DOHH2 (cell line): ENCODE measurements around the gene LRRFIP2.

Source experiments
- H3F3A ChIP-seq: fragments of 200-600 bp; sonication (generic), shearing (Covaris generic); 2 replicates; pipeline ENCODE4 v1.6.0; 2016; ENCODE audit warnings: antibody characterized with exemption, mild to moderate bottlenecking; ENCODE audit not compliant: control insufficient read depth, insufficient read depth
- H3K27ac ChIP-seq: fragments of 200-600 bp; sonication (generic); 2 replicates; pipeline ENCODE4 v1.5.1; 2014; ENCODE audit warnings: low read depth, mild to moderate bottlenecking, low read length, moderate library complexity
- H3K27me3 ChIP-seq: fragments of 200-600 bp; sonication (generic); 2 replicates; pipeline ENCODE4 v1.6.1; 2014; ENCODE audit warnings: mild to moderate bottlenecking, low read length, mixed read lengths; ENCODE audit not compliant: control insufficient read depth
- H3K36me3 ChIP-seq: fragments of 200-600 bp; sonication (generic); 2 replicates; pipeline ENCODE4 v1.6.1; 2014; ENCODE audit warnings: mild to moderate bottlenecking, low read length, moderate library complexity, mixed read lengths; ENCODE audit not compliant: control insufficient read depth
- H3K4me1 ChIP-seq: fragments of 200-600 bp; sonication (generic); 2 replicates; pipeline ENCODE4 v1.6.1; 2014; ENCODE audit warnings: mild to moderate bottlenecking, low read length, mixed read lengths; ENCODE audit not compliant: control insufficient read depth
- H3K4me2 ChIP-seq: fragments of 200-600 bp; sonication (generic); 2 replicates; pipeline ENCODE4 v1.6.0; 2014; ENCODE audit warnings: mild to moderate bottlenecking, low read length, moderate library complexity
- H3K4me3 ChIP-seq: fragments of 200-600 bp; sonication (generic); 2 replicates; pipeline ENCODE4 v1.5.1; 2014; ENCODE audit warnings: mild to moderate bottlenecking, low read length, mixed read lengths
- H3K79me2 ChIP-seq: fragments of 200-600 bp; sonication (generic); 2 replicates; pipeline ENCODE4 v1.6.1; 2014; ENCODE audit warnings: mild to moderate bottlenecking, low read length, mixed read lengths; ENCODE audit not compliant: control insufficient read depth
- H3K9me2 ChIP-seq: fragments of 200-600 bp; sonication (generic); replicated peaks from 2 replicates; pipeline ENCODE4 v1.6.1; 2014; ENCODE audit warnings: mild to moderate bottlenecking, low read length, mixed read lengths; ENCODE audit not compliant: control insufficient read depth
- H3K9me3 ChIP-seq: fragments of 200-600 bp; sonication (generic); 2 replicates; pipeline ENCODE4 v1.6.1; 2014; ENCODE audit warnings: antibody characterized with exemption, low read length, mixed read lengths; ENCODE audit not compliant: control insufficient read depth, insufficient read depth
- H4K20me1 ChIP-seq: fragments of 200-600 bp; sonication (generic); 2 replicates; pipeline ENCODE4 v1.6.0; 2014; ENCODE audit warnings: low read depth, mild to moderate bottlenecking, antibody characterized with exemption, low read length, moderate library complexity; ENCODE audit not compliant: control insufficient read depth, insufficient read depth
- EZH2phosphoT487 ChIP-seq: fragments of 200-600 bp; sonication (generic); IDR thresholded peaks from 2 replicates; pipeline ENCODE4 v1.6.1; 2017; ENCODE audit warnings: borderline replicate concordance, mild to moderate bottlenecking, antibody characterized with exemption, low read length, moderate library complexity, mixed read lengths
- TF ChIP-seq, protein P1 (sequence below): fragments of 200-600 bp; sonication (generic); IDR thresholded peaks from one replicate; pipeline ENCODE4 v1.5.1; 2014; ENCODE audit warnings: antibody characterized with exemption, mild to moderate bottlenecking, low read depth, low read length; ENCODE audit not compliant: poor library complexity, severe bottlenecking

LRRFIP2 gene

GRCh38 chr3:37170513-37170912 is 3.9 kb downstream of the LRRFIP2 start:
- Histone ChIP-seq H3K79me2 (peaks cover 29% of the 10 kb centered on the region), H3K4me2 (no peak overlapping the region), H3F3A (no peaks in the 10 kb centered on the region), H3K27me3 (no peaks in the 10 kb centered on the region), H4K20me1 (peaks cover 13% of the 10 kb centered on the region; the same call in 1 of the 2 replicates), H3K36me3 (peaks cover 22% of the 10 kb centered on the region), H3K4me3 (no peak overlapping the region), H3K9me2 (no peaks in the 10 kb centered on the region), H3K4me1 (peaks cover 17% of the 10 kb centered on the region), H3K27ac (no peak overlapping the region), H3K9me3 (no peaks in the 10 kb centered on the region)
- no peak for TF ChIP-seq EZH2phosphoT487
- TF ChIP-seq, protein P1, sequence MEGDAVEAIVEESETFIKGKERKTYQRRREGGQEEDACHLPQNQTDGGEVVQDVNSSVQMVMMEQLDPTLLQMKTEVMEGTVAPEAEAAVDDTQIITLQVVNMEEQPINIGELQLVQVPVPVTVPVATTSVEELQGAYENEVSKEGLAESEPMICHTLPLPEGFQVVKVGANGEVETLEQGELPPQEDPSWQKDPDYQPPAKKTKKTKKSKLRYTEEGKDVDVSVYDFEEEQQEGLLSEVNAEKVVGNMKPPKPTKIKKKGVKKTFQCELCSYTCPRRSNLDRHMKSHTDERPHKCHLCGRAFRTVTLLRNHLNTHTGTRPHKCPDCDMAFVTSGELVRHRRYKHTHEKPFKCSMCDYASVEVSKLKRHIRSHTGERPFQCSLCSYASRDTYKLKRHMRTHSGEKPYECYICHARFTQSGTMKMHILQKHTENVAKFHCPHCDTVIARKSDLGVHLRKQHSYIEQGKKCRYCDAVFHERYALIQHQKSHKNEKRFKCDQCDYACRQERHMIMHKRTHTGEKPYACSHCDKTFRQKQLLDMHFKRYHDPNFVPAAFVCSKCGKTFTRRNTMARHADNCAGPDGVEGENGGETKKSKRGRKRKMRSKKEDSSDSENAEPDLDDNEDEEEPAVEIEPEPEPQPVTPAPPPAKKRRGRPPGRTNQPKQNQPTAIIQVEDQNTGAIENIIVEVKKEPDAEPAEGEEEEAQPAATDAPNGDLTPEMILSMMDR = no peak

DNA sequence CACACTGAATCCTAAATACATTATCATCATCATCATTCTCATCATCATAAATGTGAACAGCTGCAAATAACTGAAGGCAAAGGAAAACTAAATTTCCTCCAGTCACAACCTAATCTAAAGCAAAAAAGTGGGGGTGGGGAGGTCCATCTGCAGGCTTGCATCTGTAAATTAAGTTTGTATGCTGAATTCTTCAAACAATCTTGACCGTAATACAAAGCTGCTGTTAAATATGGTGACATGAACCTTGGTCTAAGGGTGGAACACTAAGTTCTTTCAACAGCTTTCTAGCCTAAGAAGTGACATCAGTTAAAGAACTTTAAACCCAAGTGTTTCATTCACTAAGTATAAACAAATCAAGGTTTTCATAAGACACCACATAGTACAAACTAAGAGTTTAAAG is 4.3 kb downstream of the LRRFIP2 start:
- Histone ChIP-seq H4K20me1 (peaks cover 13% of the 10 kb centered on the region; the same call in 1 of the 2 replicates), H3K27me3 (no peaks in the 10 kb centered on the region), H3K4me2 (no peak overlapping the region), H3K27ac (no peak overlapping the region), H3F3A (no peaks in the 10 kb centered on the region), H3K4me1 (peaks cover 14% of the 10 kb centered on the region), H3K36me3 (peaks cover 22% of the 10 kb centered on the region), H3K9me2 (no peaks in the 10 kb centered on the region), H3K79me2 (peaks cover 25% of the 10 kb centered on the region), H3K4me3 (no peak overlapping the region), H3K9me3 (no peaks in the 10 kb centered on the region)
- TF ChIP-seq EZH2phosphoT487 = no peak
- TF ChIP-seq, protein P1 = no peak

DNA sequence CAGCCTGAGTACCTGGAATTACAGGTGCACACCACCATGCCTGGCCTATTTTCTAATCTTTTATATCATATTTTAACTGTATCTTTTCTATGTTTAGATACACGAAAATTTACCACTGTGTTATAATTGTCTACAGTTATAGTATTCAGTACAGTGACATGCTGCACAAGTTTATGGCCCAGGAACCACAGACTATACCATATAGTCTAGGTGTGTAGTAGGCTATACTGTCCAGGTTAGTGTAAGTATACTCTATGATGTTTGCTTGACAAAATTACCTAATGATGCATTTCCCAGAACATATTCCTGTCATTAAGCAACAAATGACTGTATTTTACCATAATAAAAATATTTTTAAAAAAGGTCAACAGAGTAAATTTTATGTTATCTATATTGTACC is 5.5 kb downstream of the LRRFIP2 start:
- no peaks in the 10 kb centered on the region for H3K27me3 ChIP-seq
- TF ChIP-seq, protein P1 = no peak
- no peak for TF ChIP-seq EZH2phosphoT487
- peaks cover 2% of the 10 kb centered on the region for H3K4me1 ChIP-seq
- H3K9me3 ChIP-seq = no peaks in the 10 kb centered on the region
- H3K4me2 ChIP-seq = no peak overlapping the region
- H3K36me3 ChIP-seq = peaks cover 22% of the 10 kb centered on the region
- peaks cover 13% of the 10 kb centered on the region for H3K79me2 ChIP-seq
- H3K4me3 ChIP-seq = no peak overlapping the region
- no peaks in the 10 kb centered on the region for H3K9me2 ChIP-seq
- H3K27ac ChIP-seq = no peak overlapping the region
- peaks cover 6% of the 10 kb centered on the region; the same call in 1 of the 2 replicates for H4K20me1 ChIP-seq
- H3F3A ChIP-seq = no peaks in the 10 kb centered on the region
